PC-9 (cell line): ENCODE results near the gene USP22.

Source experiments
- EZH2 ChIP-seq: fragments of 200-600 bp; sonication (generic); IDR thresholded peaks from 2 replicates; pipeline ENCODE4 v1.8.0; 2017; ENCODE audit warnings: antibody characterized with exemption, low read depth
- TF ChIP-seq, protein P1 (sequence below): fragments of 200-600 bp; sonication (generic); conservative IDR thresholded peaks from 2 replicates; pipeline ENCODE4 v1.6.1; 2017; ENCODE audit warnings: mixed run types, antibody characterized with exemption, mild to moderate bottlenecking, moderate library complexity

DNA sequence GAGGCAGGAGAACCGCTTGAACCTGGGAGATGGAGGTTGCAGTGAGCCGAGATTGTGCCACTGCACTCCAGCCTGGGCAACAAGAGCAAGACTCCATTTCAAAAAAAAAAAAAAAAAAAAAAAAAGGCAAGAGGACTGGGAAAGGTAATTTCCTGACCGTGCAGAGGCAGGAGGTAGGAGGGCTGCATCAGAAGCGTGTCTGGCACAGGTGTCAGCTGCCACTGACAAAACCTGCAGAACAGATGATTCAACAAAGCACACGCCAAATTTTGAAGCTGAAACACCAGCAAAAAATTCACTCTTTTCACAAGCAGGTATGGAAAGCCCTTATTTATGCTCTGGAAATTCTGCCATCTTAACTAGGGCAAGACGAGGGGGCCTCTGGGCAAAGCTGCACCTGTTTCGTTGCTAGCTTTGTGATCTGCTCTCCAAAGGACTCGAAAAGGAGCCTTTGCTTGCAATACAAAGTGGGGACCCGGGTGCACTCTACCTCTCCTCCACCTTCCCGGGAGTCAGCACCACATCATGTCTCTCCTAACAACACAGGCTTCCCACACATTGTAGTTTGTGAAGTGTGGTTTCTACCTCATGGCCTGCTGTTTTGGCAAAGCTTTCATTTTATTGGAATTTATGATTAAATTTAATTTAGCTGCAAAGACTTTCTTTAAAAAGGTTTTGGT is 33.7 kb downstream of the USP22 start:
- TF ChIP-seq, protein P1, sequence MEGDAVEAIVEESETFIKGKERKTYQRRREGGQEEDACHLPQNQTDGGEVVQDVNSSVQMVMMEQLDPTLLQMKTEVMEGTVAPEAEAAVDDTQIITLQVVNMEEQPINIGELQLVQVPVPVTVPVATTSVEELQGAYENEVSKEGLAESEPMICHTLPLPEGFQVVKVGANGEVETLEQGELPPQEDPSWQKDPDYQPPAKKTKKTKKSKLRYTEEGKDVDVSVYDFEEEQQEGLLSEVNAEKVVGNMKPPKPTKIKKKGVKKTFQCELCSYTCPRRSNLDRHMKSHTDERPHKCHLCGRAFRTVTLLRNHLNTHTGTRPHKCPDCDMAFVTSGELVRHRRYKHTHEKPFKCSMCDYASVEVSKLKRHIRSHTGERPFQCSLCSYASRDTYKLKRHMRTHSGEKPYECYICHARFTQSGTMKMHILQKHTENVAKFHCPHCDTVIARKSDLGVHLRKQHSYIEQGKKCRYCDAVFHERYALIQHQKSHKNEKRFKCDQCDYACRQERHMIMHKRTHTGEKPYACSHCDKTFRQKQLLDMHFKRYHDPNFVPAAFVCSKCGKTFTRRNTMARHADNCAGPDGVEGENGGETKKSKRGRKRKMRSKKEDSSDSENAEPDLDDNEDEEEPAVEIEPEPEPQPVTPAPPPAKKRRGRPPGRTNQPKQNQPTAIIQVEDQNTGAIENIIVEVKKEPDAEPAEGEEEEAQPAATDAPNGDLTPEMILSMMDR = no peak
- no peak for TF ChIP-seq EZH2
